Hematopoietic multipotent progenitor cell treated with erythropoietin and hydrocortisone succinate and interleukin-3 and kit ligand, for 17 days (in vitro differentiated cells): ENCODE measurements around the gene UBE2L6.

Experiments
- DNase-seq: peaks from one replicate; pipeline ENCODE4 v3.0.0-alpha.2; 2015; ENCODE audit warnings: low spot score

UBE2L6 gene

GRCh38 chr11:57530215-57530595 is 37.3 kb downstream of the UBE2L6 start:
- DNase-seq: no peak

GRCh38 chr11:57529012-57529411 is 38.5 kb downstream of the UBE2L6 start:
- no peak for DNase-seq

- DNase-seq: peak; percentile 81
Observed at GRCh38 chr11:57527056-57527631, 40.3 kb downstream of the UBE2L6 start.

- no peak for DNase-seq
Observed at GRCh38 chr11:57523419-57523818, 44.1 kb downstream of the UBE2L6 start.

- DNase-seq: no peak
Observed at GRCh38 chr11:57521116-57521515, 46.4 kb downstream of the UBE2L6 start.

GRCh38 chr11:57516061-57516443 is 51.4 kb downstream of the UBE2L6 start:
- DNase-seq: no peak

- DNase-seq: peak; percentile 34
Observed at GRCh38 chr11:57515332-57516060, 52.0 kb downstream of the UBE2L6 start, which contains the start of gene SLC43A1. SLC43A1 (minus strand) TSS chr11:57515702; CDS start chr11:57514111, 1,591 bp downstream.

GRCh38 chr11:57514538-57515331 is 52.7 kb downstream of the UBE2L6 start:
- DNase-seq: peak; percentile 14

- DNase-seq: peak; percentile 32
Observed at GRCh38 chr11:57513911-57514537, 53.4 kb downstream of the UBE2L6 start.

- no peak for DNase-seq
Observed at GRCh38 chr11:57513452-57513795, 54.0 kb downstream of the UBE2L6 start.

GRCh38 chr11:57512646-57513451 is 54.6 kb downstream of the UBE2L6 start:
- peak; percentile 68 for DNase-seq

GRCh38 chr11:57511741-57512430 is 55.6 kb downstream of the UBE2L6 start:
- DNase-seq: peak; percentile 10

- no peak for DNase-seq
Observed at GRCh38 chr11:57508341-57509170, 58.9 kb downstream of the UBE2L6 start.

GRCh38 chr11:57506522-57506921 is 61.0 kb downstream of the UBE2L6 start:
- no peak for DNase-seq

GRCh38 chr11:57504511-57504910 is 63.0 kb downstream of the UBE2L6 start:
- no peak for DNase-seq

GRCh38 chr11:57502870-57503269 is 64.6 kb downstream of the UBE2L6 start:
- no peak for DNase-seq

- no peak for DNase-seq
Observed at GRCh38 chr11:57502376-57502775, 65.1 kb downstream of the UBE2L6 start.

- DNase-seq: no peak
Observed at GRCh38 chr11:57501953-57502352, 65.5 kb downstream of the UBE2L6 start.
